DOHH2 (cell line): Measurements from ENCODE around the gene DAP.

Experiments
- H3F3A ChIP-seq: fragments of 200-600 bp; sonication (generic), shearing (Covaris generic); 2 replicates; pipeline ENCODE4 v1.6.0; 2016; ENCODE audit warnings: antibody characterized with exemption, mild to moderate bottlenecking; ENCODE audit not compliant: control insufficient read depth, insufficient read depth
- H3K27ac ChIP-seq: fragments of 200-600 bp; sonication (generic); 2 replicates; pipeline ENCODE4 v1.5.1; 2014; ENCODE audit warnings: low read depth, mild to moderate bottlenecking, low read length, moderate library complexity
- H3K27me3 ChIP-seq: fragments of 200-600 bp; sonication (generic); 2 replicates; pipeline ENCODE4 v1.6.1; 2014; ENCODE audit warnings: mild to moderate bottlenecking, low read length, mixed read lengths; ENCODE audit not compliant: control insufficient read depth
- H3K36me3 ChIP-seq: fragments of 200-600 bp; sonication (generic); 2 replicates; pipeline ENCODE4 v1.6.1; 2014; ENCODE audit warnings: mild to moderate bottlenecking, low read length, moderate library complexity, mixed read lengths; ENCODE audit not compliant: control insufficient read depth
- H3K4me1 ChIP-seq: fragments of 200-600 bp; sonication (generic); 2 replicates; pipeline ENCODE4 v1.6.1; 2014; ENCODE audit warnings: mild to moderate bottlenecking, low read length, mixed read lengths; ENCODE audit not compliant: control insufficient read depth
- H3K4me2 ChIP-seq: fragments of 200-600 bp; sonication (generic); 2 replicates; pipeline ENCODE4 v1.6.0; 2014; ENCODE audit warnings: mild to moderate bottlenecking, low read length, moderate library complexity
- H3K4me3 ChIP-seq: fragments of 200-600 bp; sonication (generic); 2 replicates; pipeline ENCODE4 v1.5.1; 2014; ENCODE audit warnings: mild to moderate bottlenecking, low read length, mixed read lengths
- H3K79me2 ChIP-seq: fragments of 200-600 bp; sonication (generic); 2 replicates; pipeline ENCODE4 v1.6.1; 2014; ENCODE audit warnings: mild to moderate bottlenecking, low read length, mixed read lengths; ENCODE audit not compliant: control insufficient read depth
- H3K9me2 ChIP-seq: fragments of 200-600 bp; sonication (generic); replicated peaks from 2 replicates; pipeline ENCODE4 v1.6.1; 2014; ENCODE audit warnings: mild to moderate bottlenecking, low read length, mixed read lengths; ENCODE audit not compliant: control insufficient read depth
- H3K9me3 ChIP-seq: fragments of 200-600 bp; sonication (generic); 2 replicates; pipeline ENCODE4 v1.6.1; 2014; ENCODE audit warnings: antibody characterized with exemption, low read length, mixed read lengths; ENCODE audit not compliant: control insufficient read depth, insufficient read depth
- H4K20me1 ChIP-seq: fragments of 200-600 bp; sonication (generic); 2 replicates; pipeline ENCODE4 v1.6.0; 2014; ENCODE audit warnings: low read depth, mild to moderate bottlenecking, antibody characterized with exemption, low read length, moderate library complexity; ENCODE audit not compliant: control insufficient read depth, insufficient read depth
- CTCF ChIP-seq: fragments of 200-600 bp; sonication (generic); IDR thresholded peaks from one replicate; pipeline ENCODE4 v1.5.1; 2014; ENCODE audit warnings: antibody characterized with exemption, mild to moderate bottlenecking, low read depth, low read length; ENCODE audit not compliant: poor library complexity, severe bottlenecking
- EZH2phosphoT487 ChIP-seq: fragments of 200-600 bp; sonication (generic); IDR thresholded peaks from 2 replicates; pipeline ENCODE4 v1.6.1; 2017; ENCODE audit warnings: borderline replicate concordance, mild to moderate bottlenecking, antibody characterized with exemption, low read length, moderate library complexity, mixed read lengths

The DAP gene

GRCh38 chr5:10695759-10696543, 65.1 kb downstream of the DAP start:
- peaks cover 10% of the 10 kb centered on the region for H3K36me3 ChIP-seq
- H3K27me3 ChIP-seq = no peaks in the 10 kb centered on the region
- H3K9me3 ChIP-seq = no peaks in the 10 kb centered on the region
- H3K4me2 ChIP-seq = peak overlapping the region; percentile 45
- TF ChIP-seq CTCF (no peak), EZH2phosphoT487 (no peak)
- H3K79me2 ChIP-seq = peaks cover 28% of the 10 kb centered on the region
- no peaks in the 10 kb centered on the region for H3K9me2 ChIP-seq
- H3K4me3 ChIP-seq = no peak overlapping the region
- peaks cover 64% of the 10 kb centered on the region for H3K4me1 ChIP-seq
- peaks cover 10% of the 10 kb centered on the region for H3F3A ChIP-seq
- H3K27ac ChIP-seq = no peak overlapping the region
- no peaks in the 10 kb centered on the region for H4K20me1 ChIP-seq

GRCh38 chr5:10695055-10695649, 65.9 kb downstream of the DAP start:
- peak overlapping the region; percentile 45 for H3K4me2 ChIP-seq

GRCh38 chr5:10691826-10692785, 68.9 kb downstream of the DAP start:
- H3K4me2 ChIP-seq = no peak overlapping the region
- peaks cover 11% of the 10 kb centered on the region; the same call in 1 of the 2 replicates for H3K79me2 ChIP-seq
- TF ChIP-seq CTCF = no peak
- TF ChIP-seq EZH2phosphoT487 = no peak
- H3K4me1 ChIP-seq = peaks cover 25% of the 10 kb centered on the region
- H3K27me3 ChIP-seq = no peaks in the 10 kb centered on the region
- H3K27ac ChIP-seq = no peak overlapping the region
- no peaks in the 10 kb centered on the region for H4K20me1 ChIP-seq
- no peak overlapping the region for H3K4me3 ChIP-seq
- no peaks in the 10 kb centered on the region for H3K9me2 ChIP-seq
- no peaks in the 10 kb centered on the region for H3K9me3 ChIP-seq
- no peaks in the 10 kb centered on the region for H3K36me3 ChIP-seq
- H3F3A ChIP-seq = no peaks in the 10 kb centered on the region

More at GRCh38 chr5:10695055-10695649, 65.9 kb downstream of the DAP start:
- peak; percentile 87 for TF ChIP-seq CTCF
- TF ChIP-seq EZH2phosphoT487 = no peak
- H3K9me2 ChIP-seq = no peaks in the 10 kb centered on the region
- H3K27me3 ChIP-seq = no peaks in the 10 kb centered on the region
- no peak overlapping the region for H3K4me3 ChIP-seq
- peaks cover 10% of the 10 kb centered on the region for H3K36me3 ChIP-seq
- peaks cover 56% of the 10 kb centered on the region for H3K4me1 ChIP-seq
- H4K20me1 ChIP-seq = no peaks in the 10 kb centered on the region
- H3K9me3 ChIP-seq = no peaks in the 10 kb centered on the region
- peaks cover 28% of the 10 kb centered on the region for H3K79me2 ChIP-seq
- H3K27ac ChIP-seq = no peak overlapping the region
- 0 out of 2 replicates have a peak, but pooled peaks cover 3% of the 10 kb centered on the region for H3F3A ChIP-seq
